ENCODE results near the gene TRIM62.
"Not testable (repeated sequence)": the region's sequence is repeated elsewhere in the genome, so short reads cannot be mapped to it uniquely, and the experiment has no call there.

The TRIM62 gene

GRCh38 chr1:33141216-33141615 lies 40.6 kb downstream of the TRIM62 start:
- no peaks in the 10 kb centered on the region for H3K9me3 ChIP-seq (ENCODE audit: insufficient read depth, low read depth, low read length)
- no peak overlapping the region for H2AFZ ChIP-seq (ENCODE audit: low read length)
- H3K9ac ChIP-seq (ENCODE audit: low read depth, low read length, poor library complexity, severe bottlenecking) = no peak overlapping the region
- H3K4me1 ChIP-seq (ENCODE audit: insufficient read depth, low read length, poor library complexity, severe bottlenecking) = peaks cover 14% of the 10 kb centered on the region
- no peaks in the 10 kb centered on the region; the same call in 1 of the 2 replicates for H3K36me3 ChIP-seq (ENCODE audit: insufficient read depth, low read length)
- no peaks in the 10 kb centered on the region for H3K79me2 ChIP-seq (ENCODE audit: insufficient read depth, low read length)
- TF ChIP-seq CTCF (conservative IDR thresholded peaks at IDR 0.05; ENCODE audit: low read length) (no peak), EZH2phosphoT487 (IDR thresholded peaks at IDR 0.05; ENCODE audit: borderline replicate concordance) (no peak)
- no peaks in the 10 kb centered on the region for H4K20me1 ChIP-seq (ENCODE audit: insufficient read depth, low read length, poor library complexity, severe bottlenecking)
- H3K27me3 ChIP-seq (ENCODE audit: insufficient read depth, low read length, poor library complexity, severe bottlenecking) = no peaks in the 10 kb centered on the region
- no peak overlapping the region for H3K4me2 ChIP-seq (ENCODE audit: low read depth, low read length, poor library complexity, severe bottlenecking)
- no peak overlapping the region for H3K4me3 ChIP-seq (ENCODE audit: low read length, poor library complexity, severe bottlenecking)
- no peaks in the 10 kb centered on the region for H3F3A ChIP-seq (ENCODE audit: low read depth)
- no peaks in the 10 kb centered on the region for H3K9me2 ChIP-seq (replicated peaks; ENCODE audit: low read depth, low read length)

- Histone ChIP-seq H3K4me1 (ENCODE audit: insufficient read depth, low read length, poor library complexity, severe bottlenecking) (peaks cover 14% of the 10 kb centered on the region), H3K4me3 (ENCODE audit: low read length, poor library complexity, severe bottlenecking) (no peak overlapping the region), H3K36me3 (ENCODE audit: insufficient read depth, low read length) (no peaks in the 10 kb centered on the region; the same call in 1 of the 2 replicates), H3K79me2 (ENCODE audit: insufficient read depth, low read length) (no peaks in the 10 kb centered on the region), H3K4me2 (ENCODE audit: low read depth, low read length, poor library complexity, severe bottlenecking) (no peak overlapping the region), H2AFZ (ENCODE audit: low read length) (no peak overlapping the region), H3K27me3 (ENCODE audit: insufficient read depth, low read length, poor library complexity, severe bottlenecking) (no peaks in the 10 kb centered on the region), H3F3A (ENCODE audit: low read depth) (no peaks in the 10 kb centered on the region), H4K20me1 (ENCODE audit: insufficient read depth, low read length, poor library complexity, severe bottlenecking) (no peaks in the 10 kb centered on the region), H3K9me3 (ENCODE audit: insufficient read depth, low read depth, low read length) (no peaks in the 10 kb centered on the region), H3K9me2 (replicated peaks; ENCODE audit: low read depth, low read length) (no peaks in the 10 kb centered on the region), H3K9ac (ENCODE audit: low read depth, low read length, poor library complexity, severe bottlenecking) (no peak overlapping the region)
- no peak for TF ChIP-seq EZH2phosphoT487 (IDR thresholded peaks at IDR 0.05; ENCODE audit: borderline replicate concordance)
Observed at GRCh38 chr1:33140153-33141149, 41.4 kb downstream of the TRIM62 start.

GRCh38 chr1:33137800-33138199 lies 44.0 kb downstream of the TRIM62 start:
- H3K4me1 ChIP-seq (ENCODE audit: insufficient read depth, low read length, poor library complexity, severe bottlenecking) = peaks cover 14% of the 10 kb centered on the region
- no peak for TF ChIP-seq EZH2phosphoT487 (IDR thresholded peaks at IDR 0.05; ENCODE audit: borderline replicate concordance)
- TF ChIP-seq CTCF (conservative IDR thresholded peaks at IDR 0.05; ENCODE audit: low read length) = peak; percentile 83
- H3K9me2 ChIP-seq (replicated peaks; ENCODE audit: low read depth, low read length) = no peaks in the 10 kb centered on the region
- no peaks in the 10 kb centered on the region for H3K9me3 ChIP-seq (ENCODE audit: insufficient read depth, low read depth, low read length)
- no peaks in the 10 kb centered on the region for H3K79me2 ChIP-seq (ENCODE audit: insufficient read depth, low read length)
- no peaks in the 10 kb centered on the region for H3K36me3 ChIP-seq (ENCODE audit: insufficient read depth, low read length)
- H3K9ac ChIP-seq (ENCODE audit: low read depth, low read length, poor library complexity, severe bottlenecking) = no peak overlapping the region
- H3F3A ChIP-seq (ENCODE audit: low read depth) = no peaks in the 10 kb centered on the region
- H2AFZ ChIP-seq (ENCODE audit: low read length) = no peak overlapping the region
- no peaks in the 10 kb centered on the region for H3K27me3 ChIP-seq (ENCODE audit: insufficient read depth, low read length, poor library complexity, severe bottlenecking)
- no peaks in the 10 kb centered on the region for H4K20me1 ChIP-seq (ENCODE audit: insufficient read depth, low read length, poor library complexity, severe bottlenecking)
- H3K4me3 ChIP-seq (ENCODE audit: low read length, poor library complexity, severe bottlenecking) = no peak overlapping the region
- H3K4me2 ChIP-seq (ENCODE audit: low read depth, low read length, poor library complexity, severe bottlenecking) = no peak overlapping the region

- H3K4me1 ChIP-seq (ENCODE audit: insufficient read depth, low read length, poor library complexity, severe bottlenecking) = peaks cover 20% of the 10 kb centered on the region
- H3K4me3 ChIP-seq (ENCODE audit: low read length, poor library complexity, severe bottlenecking); H2AFZ ChIP-seq (ENCODE audit: low read length); H4K20me1 ChIP-seq (ENCODE audit: insufficient read depth, low read length, poor library complexity, severe bottlenecking); H3K9me2 ChIP-seq (replicated peaks; ENCODE audit: low read depth, low read length); H3K36me3 ChIP-seq (ENCODE audit: insufficient read depth, low read length); H3K79me2 ChIP-seq (ENCODE audit: insufficient read depth, low read length); H3K27me3 ChIP-seq (ENCODE audit: insufficient read depth, low read length, poor library complexity, severe bottlenecking); H3K9me3 ChIP-seq (ENCODE audit: insufficient read depth, low read depth, low read length); H3K4me2 ChIP-seq (ENCODE audit: low read depth, low read length, poor library complexity, severe bottlenecking); H3F3A ChIP-seq (ENCODE audit: low read depth); H3K9ac ChIP-seq (ENCODE audit: low read depth, low read length, poor library complexity, severe bottlenecking): not testable (repeated sequence)
Observed at GRCh38 chr1:33136041-33136440, 45.8 kb downstream of the TRIM62 start.

Data from Loucy (cell line).